IMR-90 (cell line): ENCODE data around the gene CCDC146. TPM values are rescaled to one million over a fixed set of nuclear protein-coding genes. Genes with fewer than 3 reads are reported as not detected.

Experiments
- ATAC-seq: fragments of 200-7000 bp; cut with Tn5 transposase; 2 replicates; pipeline ENCODE4 v1.9.1; 2020; ENCODE audit warnings: low read depth, mild to moderate bottlenecking, moderate library complexity
- BruUV-seq: library from RNA; stranded (reverse); fragments of 400-500 nt; replicated peaks from 2 replicates; lab custom pipeline; 2021; lab: Mats Ljungman, UMichigan
- CTCF ChIA-PET: fragments of 300-600 bp; formaldehyde crosslinking; extraction: SDS; loops from one replicate; lab custom pipeline; 2021; ENCODE audit warnings: antibody characterized with exemption; lab: Yijun Ruan, JAX
- POLR2A ChIA-PET: fragments of 300-600 bp; sonication (Branson Sonifier 250); formaldehyde crosslinking; loops from one replicate; lab custom pipeline; 2022; ENCODE audit warnings: antibody characterized with exemption; ENCODE audit not compliant: unreplicated experiment; lab: Charles Lee
- DNase-seq: peaks from one replicate; pipeline ENCODE4 v3.0.0; 2013
- H2AFZ ChIP-seq: replicated peaks from 2 replicates; pipeline ENCODE3; 2013; ENCODE audit warnings: low read length, mild to moderate bottlenecking; ENCODE audit not compliant: poor library complexity
- H2AK5ac ChIP-seq: 2 replicates; pipeline ENCODE4 v1.6.1; 2013; ENCODE audit warnings: low read depth, low read length, inconsistent platforms
- H2AK9ac ChIP-seq: replicated peaks from 2 replicates; pipeline ENCODE3; 2013; ENCODE audit warnings: mild to moderate bottlenecking, low read depth, low read length, moderate library complexity; ENCODE audit not compliant: poor library complexity
- H2BK120ac ChIP-seq: 2 replicates; pipeline ENCODE4 v1.6.1; 2013; ENCODE audit warnings: low read depth, low read length, inconsistent platforms
- H2BK15ac ChIP-seq: 3 replicates; pipeline ENCODE4 v1.6.1; 2013; ENCODE audit warnings: low read depth, low read length, inconsistent platforms
- H2BK20ac ChIP-seq: 2 replicates; pipeline ENCODE4 v1.6.1; 2013; ENCODE audit warnings: low read depth, mild to moderate bottlenecking, inconsistent platforms, low read length, moderate library complexity
- H2BK5ac ChIP-seq: 2 replicates; pipeline ENCODE4 v1.6.1; 2013; ENCODE audit warnings: mild to moderate bottlenecking, low read depth, low read length, inconsistent platforms; ENCODE audit not compliant: poor library complexity, severe bottlenecking
- H3K14ac ChIP-seq: replicated peaks from 2 replicates; pipeline ENCODE4 v1.6.1; 2013; ENCODE audit warnings: low read depth, low read length, inconsistent platforms
- H3K18ac ChIP-seq: 2 replicates; pipeline ENCODE4 v1.6.1; 2013; ENCODE audit warnings: low read depth, low read length, control low read depth
- H3K23ac ChIP-seq: 2 replicates; pipeline ENCODE4 v1.6.1; 2013; ENCODE audit warnings: low read depth, low read length, inconsistent platforms
- H3K27ac ChIP-seq: 2 replicates; pipeline ENCODE4 v1.5.1; 2013; ENCODE audit warnings: mild to moderate bottlenecking, control low read depth, low read length; ENCODE audit not compliant: insufficient read depth
- H3K27me3 ChIP-seq: 2 replicates; pipeline ENCODE4 v1.6.1; 2013; ENCODE audit warnings: low read length; ENCODE audit not compliant: control insufficient read depth, insufficient read depth
- H3K36me3 ChIP-seq: 2 replicates; pipeline ENCODE4 v1.6.1; 2013; ENCODE audit warnings: low read length, mixed read lengths; ENCODE audit not compliant: control insufficient read depth, insufficient read depth
- H3K4ac ChIP-seq: 2 replicates; pipeline ENCODE4 v1.6.1; 2013; ENCODE audit warnings: low read depth, low read length, inconsistent platforms
- H3K4me1 ChIP-seq: 2 replicates; pipeline ENCODE4 v1.6.1; 2013; ENCODE audit warnings: low read length, mixed read lengths; ENCODE audit not compliant: control insufficient read depth, insufficient read depth
- H3K4me2 ChIP-seq: 2 replicates; pipeline ENCODE4 v1.6.1; 2013; ENCODE audit warnings: low read depth, mild to moderate bottlenecking, control low read depth, low read length, moderate library complexity
- H3K4me3 ChIP-seq: 2 replicates; pipeline ENCODE4 v1.5.1; 2013; ENCODE audit warnings: low read depth, mild to moderate bottlenecking, control low read depth, low read length, moderate library complexity; ENCODE audit not compliant: insufficient read depth
- H3K56ac ChIP-seq: 2 replicates; pipeline ENCODE4 v1.6.1; 2013; ENCODE audit warnings: low read length, inconsistent platforms; ENCODE audit not compliant: insufficient read depth; ENCODE audit errors: extremely low read depth
- H3K79me1 ChIP-seq, 2 experiments: 2 replicates each; pipeline ENCODE4 v1.6.1; 2013; ENCODE audit warnings: low read length in 2 of 2, inconsistent platforms in 1 of 2, low read depth in 1 of 2
- H3K9ac ChIP-seq: 2 replicates; pipeline ENCODE4 v1.6.1; 2013; ENCODE audit warnings: low read depth, low read length, control low read depth
- H3K9me1 ChIP-seq: 2 replicates; pipeline ENCODE4 v1.6.1; 2013; ENCODE audit warnings: low read length, inconsistent platforms; ENCODE audit not compliant: insufficient read depth
- H3K9me3 ChIP-seq: 2 replicates; pipeline ENCODE4 v1.6.1; 2013; ENCODE audit warnings: low read length; ENCODE audit not compliant: control insufficient read depth, insufficient read depth
- H4K20me1 ChIP-seq: 2 replicates; pipeline ENCODE4 v1.6.1; 2013; ENCODE audit warnings: low read length, inconsistent platforms; ENCODE audit not compliant: insufficient read depth
- H4K5ac ChIP-seq: 2 replicates; pipeline ENCODE4 v1.6.1; 2013; ENCODE audit warnings: mild to moderate bottlenecking, low read depth, low read length, control low read depth
- H4K8ac ChIP-seq, 2 experiments: 2 replicates each; pipeline ENCODE4 v1.6.1; 2013; ENCODE audit warnings: low read depth in 2 of 2, low read length in 2 of 2, control low read depth in 1 of 2, inconsistent platforms in 1 of 2
- H4K91ac ChIP-seq: 2 replicates; pipeline ENCODE4 v1.6.1; 2013; ENCODE audit warnings: low read depth, low read length, inconsistent platforms; ENCODE audit not compliant: insufficient read depth
- BHLHE40 ChIP-seq: fragments of 150-350 bp; IDR thresholded peaks from 2 replicates; pipeline ENCODE4 v1.6.1; 2016; ENCODE audit warnings: mild to moderate bottlenecking, low read depth, low read length
- MXI1 ChIP-seq: IDR thresholded peaks from 2 replicates; pipeline ENCODE4 v1.6.1; 2012; ENCODE audit warnings: low read depth, mild to moderate bottlenecking, low read length, moderate library complexity, borderline replicate concordance
- RAD21 ChIP-seq: IDR thresholded peaks from 2 replicates; pipeline ENCODE4 v1.6.1; 2012; ENCODE audit warnings: low read length, improper control_type of control experiment
- RCOR1 ChIP-seq: IDR thresholded peaks from 2 replicates; pipeline ENCODE4 v1.6.1; 2012; ENCODE audit warnings: mild to moderate bottlenecking, low read length, improper control_type of control experiment; ENCODE audit not compliant: insufficient replicate concordance
- RFX5 ChIP-seq: IDR thresholded peaks from 2 replicates; pipeline ENCODE4 v1.8.0; 2012; ENCODE audit warnings: low read depth, mild to moderate bottlenecking, low read length, moderate library complexity
- whole genome bisulfite sequencing, 2 experiments: methylation state at CpG; one replicate each; pipeline versions ENCODE4 v1.1.5 to v1.1.7; 2013; ENCODE audit warnings: missing lambda C conversion rate in 2 of 2; ENCODE audit not compliant: insufficient read length in 1 of 2; ENCODE audit errors: extremely low coverage in 2 of 2; 5-methylcytosine and 5-hydroxymethylcytosine counted together
- dilution Hi-C: fragments of 300-500 bp; cut with HindIII; formaldehyde crosslinking; loops from one replicate; pipeline ENCODE4 v1.14.3; 2018; ENCODE audit warnings: low sequenced_read_pairs; ENCODE audit not compliant: unreplicated experiment
- in situ Hi-C: fragments of 300-500 bp; cut with MboI; formaldehyde crosslinking; loops from 3 replicates; pipeline ENCODE4 v1.14.3; 2019; ENCODE audit warnings: low sequenced_read_pairs, inconsistent platforms, mixed read lengths
- intact Hi-C: fragments of 100-400 bp; cut with micrococcal nuclease; formaldehyde crosslinking; loops from 2 replicates; pipeline ENCODE4 v1.10.0; 2022
- polyA plus RNA-seq, 3 experiments: library from polyadenylated mRNA; depleted of rRNA; stranded (reverse); fragments of >200 nt; gene quantifications; 2 replicates each; pipeline ENCODE4 v1.2.3, GENCODE V29; 2012; ENCODE audit warnings: low replicate concordance in 1 of 3
- total RNA-seq: library from RNA; depleted of rRNA; stranded (reverse); fragments of >200 nt; gene quantifications from 2 replicates; pipeline ENCODE4 v1.2.3, GENCODE V29; 2012

CCDC146 gene
- total and polyA plus RNA-seq, 2 of the 4 experiments (the other 2 are of a cell fraction): 0.54 to 1.7 TPM

DNA sequence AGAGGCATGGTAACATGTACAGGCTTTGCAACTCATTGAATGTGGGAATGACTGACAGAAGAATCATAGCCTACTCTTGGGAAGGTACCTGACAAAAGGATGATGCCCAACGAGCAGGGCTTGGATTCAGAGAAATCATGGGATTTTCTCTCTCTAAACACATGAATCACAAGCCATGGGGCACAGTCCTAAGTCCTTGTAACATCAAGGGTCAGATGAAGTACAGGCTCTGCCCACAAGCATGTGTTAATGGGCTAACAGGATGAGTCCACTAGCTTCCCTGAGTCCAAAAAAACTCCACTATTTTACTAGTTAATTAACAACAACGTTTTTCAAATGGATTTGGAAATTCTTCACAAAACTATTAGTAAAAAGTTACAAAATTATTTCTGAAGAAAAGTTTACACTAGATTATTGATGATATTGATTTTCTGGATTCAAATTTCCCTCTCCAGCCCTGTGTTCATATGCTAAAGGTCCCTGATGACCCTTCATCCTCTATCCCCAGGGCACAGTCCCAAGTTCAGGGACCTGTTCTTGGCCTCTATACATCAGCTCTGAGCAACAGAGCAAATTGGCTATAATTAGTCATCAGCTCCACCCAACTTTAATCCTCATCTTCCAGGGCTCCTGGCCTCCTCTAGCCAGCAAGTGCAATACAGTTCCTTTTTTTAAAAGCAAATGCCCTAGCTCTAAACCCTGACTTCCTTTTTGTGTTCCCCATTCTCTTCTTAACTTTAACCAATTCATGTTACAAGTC is 194.0 kb downstream of the CCDC146 start:
- Histone ChIP-seq H3K18ac (no peak overlapping the region), H3K4me3 (no peak overlapping the region), H2AK5ac (no peak overlapping the region), H3K56ac (no peak overlapping the region), H3K9me3 (no peaks in the 10 kb centered on the region), H3K23ac (no peak overlapping the region), H4K5ac (no peak overlapping the region), H2BK20ac (no peak overlapping the region), H2AFZ (no peak overlapping the region), H3K9ac (no peak overlapping the region), H2BK5ac (no peak overlapping the region), H2BK120ac (no peak overlapping the region), H3K14ac (0 out of 2 replicates have a peak overlapping the region, but pooled peaks have one; percentile 15), H4K8ac (no peak overlapping the region), H3K36me3 (peaks cover 5% of the 10 kb centered on the region; the same call in 1 of the 2 replicates), H4K20me1 (no peaks in the 10 kb centered on the region), H4K91ac (no peak overlapping the region), H3K4me2 (no peak overlapping the region), H3K4ac (no peak overlapping the region), H3K27ac (no peak overlapping the region), H3K27me3 (no peaks in the 10 kb centered on the region), H3K9me1 (peaks cover 2% of the 10 kb centered on the region; the same call in 1 of the 2 replicates), H3K4me1 (peaks cover 3% of the 10 kb centered on the region), H3K79me1 (no peaks in the 10 kb centered on the region), H2BK15ac (no peak overlapping the region), H2AK9ac (no peak overlapping the region)
- ATAC-seq (no peak), DNase-seq (no peak)
- no TSS peak for BruUV-seq
- dilution Hi-C loops: no loop called here
- ChIA-PET POLR2A (no interaction called here), CTCF (interaction anchor here (0.6 kb wide), 1 partner anchor 40 kb away, joined by 3 read pairs; no protein-coding TSS in a partner anchor)
- intact Hi-C loops: no loop called here
- no CpG with 5 or more reads among the region's 2 CpGs for WGBS, 2 experiments
- TF ChIP-seq MXI1: no peak
- TF ChIP-seq RFX5: no peak
- no peak for TF ChIP-seq RAD21
- TF ChIP-seq BHLHE40: no peak
- TF ChIP-seq RCOR1: no peak
- in situ Hi-C loops: no loop called here
